Muscle of back (tissue), 11 donors: Measurements from ENCODE around the gene ZNF667. TPM values are rescaled to one million over a fixed set of nuclear protein-coding genes. Genes with fewer than 3 reads are reported as not detected.

ENCODE experiments used
- DNase-seq, 3 donors: peaks; one replicate each; pipeline versions ENCODE4 v3.0.0 to v3.0.0-alpha.2; 2013
- polyA plus RNA-seq, 10 donors: library from polyadenylated mRNA; unstranded; fragments of 120-200 nt; gene quantifications; one replicate each; pipeline ENCODE4 v1.2.1, GENCODE V29; 2013; ENCODE audit not compliant: insufficient read length in 10 of 10

The ZNF667 gene
- polyA plus RNA-seq, 10 donors, result 6.6 to 16.7 (median 11.1) TPM

GRCh38 chr19:56398809-56399208, 78.3 kb downstream of the ZNF667 start:
- DNase-seq, result no peak

DNA sequence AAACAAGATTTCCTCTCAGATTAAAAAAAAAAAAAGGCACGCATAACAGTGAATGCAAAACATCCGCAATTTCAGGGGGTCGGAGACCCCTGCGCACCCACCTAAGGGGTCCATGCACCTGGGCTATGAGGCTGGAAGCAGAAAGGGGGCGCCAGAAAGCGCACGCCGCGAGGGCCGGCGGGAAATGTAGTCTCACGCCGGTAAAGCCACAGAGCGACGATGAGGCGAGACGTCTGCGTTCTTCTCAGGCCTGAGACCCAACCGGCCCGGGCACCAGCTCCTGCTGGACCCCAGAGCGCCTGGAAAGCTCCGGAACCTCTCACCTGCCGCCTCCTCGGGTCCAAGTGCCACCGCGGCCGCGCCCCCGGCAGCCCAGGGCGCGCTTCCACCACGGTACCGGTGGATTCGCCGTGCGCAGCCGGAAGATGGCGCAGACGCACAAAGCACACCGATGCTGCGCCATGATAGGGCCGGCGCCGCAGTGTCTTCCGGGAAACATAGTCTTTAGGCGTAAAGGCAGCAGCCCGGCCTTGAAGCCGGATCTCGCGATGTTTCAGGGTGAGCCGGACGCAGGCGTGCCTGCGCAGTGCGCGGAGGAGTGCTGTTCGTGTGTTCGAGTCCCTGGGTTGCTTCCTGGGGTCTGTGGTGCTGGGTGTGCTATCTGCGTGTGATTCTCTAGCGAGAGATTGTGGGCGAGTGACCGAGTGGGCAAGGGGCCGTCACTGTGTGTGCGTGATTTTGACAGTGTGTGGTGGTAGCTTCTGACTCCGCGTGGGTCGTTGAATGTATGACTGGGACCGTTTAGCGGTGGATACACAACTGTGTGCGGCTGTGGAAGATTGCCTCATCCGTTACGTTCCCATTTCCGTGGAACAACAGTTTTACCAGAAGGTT, 83.8 kb downstream of the ZNF667 start, which contains the start of gene ZNF582:
Gene ZNF582 (minus strand): TSS at position 416 of the 894 bp plus-strand sequence. CDS start 1,782 bp downstream, outside the sequence.
- peak; percentile 97 to 99 (median 98) for DNase-seq

Other genes starting within 250 kb of the ZNF667 start
- gene EDDM13, start 204.6 kb downstream of the ZNF667 start, polyA plus RNA-seq, result 1 to 10 TPM in 7 of 10 donors, under 1 TPM in 3; 0.44 to 2.7 (median 1.3) TPM
- gene ZSCAN5A, start 162.5 kb downstream of the ZNF667 start, polyA plus RNA-seq, result 1 to 10 TPM; 5.1 to 9.2 (median 7.0) TPM
- gene ZNF582, start 83.8 kb downstream of the ZNF667 start, polyA plus RNA-seq, result 1 to 10 TPM; 3.6 to 6.5 (median 5.2) TPM
- 10 to 100 TPM in 1 of 10 donors, 1 to 10 TPM in 9; 6.2 to 10.5 (median 7.3) TPM for gene ZNF583, start 73.0 kb downstream of the ZNF667 start, polyA plus RNA-seq
- 10 to 100 TPM in 7 of 10 donors, 1 to 10 TPM in 3; 8.0 to 23.6 (median 13.0) TPM for gene ZNF471, start 30.5 kb upstream of the ZNF667 start, polyA plus RNA-seq
- gene ZFP28, start 61.6 kb upstream of the ZNF667 start, polyA plus RNA-seq, result 10 to 100 TPM in 5 of 10 donors, 1 to 10 TPM in 5; 7.4 to 13.5 (median 10.6) TPM
- gene ZNF470, start 90.1 kb upstream of the ZNF667 start, polyA plus RNA-seq, result 1 to 10 TPM; 3.0 to 6.9 (median 5.1) TPM
- gene ZNF71, start 118.0 kb upstream of the ZNF667 start, polyA plus RNA-seq, result 1 to 10 TPM; 6.3 to 8.3 (median 7.2) TPM
- gene SMIM17, start 165.8 kb upstream of the ZNF667 start, polyA plus RNA-seq, result 1 to 10 TPM in 9 of 10 donors, under 1 TPM in 1; 0.82 to 2.7 (median 1.4) TPM
- gene ZNF835, start 194.4 kb upstream of the ZNF667 start, polyA plus RNA-seq, result 1 to 10 TPM; 2.3 to 4.6 (median 3.3) TPM